GM10266 (cell line): ENCODE results near the gene SASS6.

ENCODE experiments used
- DNase-seq: peaks from one replicate; pipeline ENCODE4 v3.0.0; 2012; ENCODE audit errors: extremely low spot score
- TF ChIP-seq, protein P1 (sequence below): IDR thresholded peaks from 2 replicates; pipeline ENCODE4 v1.5.1; 2012; ENCODE audit warnings: mild to moderate bottlenecking, low read depth; ENCODE audit not compliant: control insufficient read depth, insufficient read depth; ENCODE audit errors: missing control alignments

SASS6 gene

DNA sequence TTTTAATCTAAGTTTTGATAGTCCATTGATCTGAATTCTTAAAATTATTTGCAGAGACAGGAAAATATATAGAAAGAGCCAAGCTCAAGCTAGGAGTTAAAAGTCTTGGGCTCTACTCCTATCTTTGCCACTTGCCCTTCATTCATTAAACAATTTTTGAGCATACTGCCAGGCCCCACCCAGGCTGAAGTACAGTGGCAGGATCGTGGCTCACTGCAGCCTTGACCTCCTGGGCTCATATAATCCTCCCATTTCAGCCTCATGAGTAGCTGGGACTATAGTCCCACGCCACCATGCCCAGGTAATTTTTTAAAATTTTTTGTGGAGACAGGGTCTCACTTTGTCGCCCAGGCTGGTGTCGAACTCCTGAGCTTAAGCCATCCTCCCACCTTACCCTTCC, 8.5 kb upstream of the SASS6 start:
- DNase-seq, result no peak
- TF ChIP-seq, protein P1, sequence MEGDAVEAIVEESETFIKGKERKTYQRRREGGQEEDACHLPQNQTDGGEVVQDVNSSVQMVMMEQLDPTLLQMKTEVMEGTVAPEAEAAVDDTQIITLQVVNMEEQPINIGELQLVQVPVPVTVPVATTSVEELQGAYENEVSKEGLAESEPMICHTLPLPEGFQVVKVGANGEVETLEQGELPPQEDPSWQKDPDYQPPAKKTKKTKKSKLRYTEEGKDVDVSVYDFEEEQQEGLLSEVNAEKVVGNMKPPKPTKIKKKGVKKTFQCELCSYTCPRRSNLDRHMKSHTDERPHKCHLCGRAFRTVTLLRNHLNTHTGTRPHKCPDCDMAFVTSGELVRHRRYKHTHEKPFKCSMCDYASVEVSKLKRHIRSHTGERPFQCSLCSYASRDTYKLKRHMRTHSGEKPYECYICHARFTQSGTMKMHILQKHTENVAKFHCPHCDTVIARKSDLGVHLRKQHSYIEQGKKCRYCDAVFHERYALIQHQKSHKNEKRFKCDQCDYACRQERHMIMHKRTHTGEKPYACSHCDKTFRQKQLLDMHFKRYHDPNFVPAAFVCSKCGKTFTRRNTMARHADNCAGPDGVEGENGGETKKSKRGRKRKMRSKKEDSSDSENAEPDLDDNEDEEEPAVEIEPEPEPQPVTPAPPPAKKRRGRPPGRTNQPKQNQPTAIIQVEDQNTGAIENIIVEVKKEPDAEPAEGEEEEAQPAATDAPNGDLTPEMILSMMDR, result no peak

DNA sequence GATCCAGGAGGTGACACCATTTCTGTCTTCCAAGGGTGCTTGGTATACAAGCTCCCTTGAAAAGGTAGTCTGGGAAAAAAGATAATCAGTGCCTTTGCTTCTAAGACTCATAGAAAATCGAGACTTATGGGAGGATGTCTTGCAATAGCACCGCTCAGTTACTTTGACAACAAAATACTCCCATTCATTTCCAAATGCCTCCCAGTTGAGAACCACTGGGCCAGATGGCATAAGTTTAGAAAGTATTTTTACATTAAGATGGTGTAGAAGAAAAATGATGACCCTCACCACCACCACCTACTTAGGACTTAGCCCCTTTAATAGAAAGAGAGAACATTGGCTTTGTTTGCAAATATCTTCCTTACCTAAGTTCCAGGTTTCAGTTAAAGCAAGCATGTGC, 4.9 kb upstream of the SASS6 start:
- no peak for DNase-seq
- TF ChIP-seq, protein P1, result no peak

DNA sequence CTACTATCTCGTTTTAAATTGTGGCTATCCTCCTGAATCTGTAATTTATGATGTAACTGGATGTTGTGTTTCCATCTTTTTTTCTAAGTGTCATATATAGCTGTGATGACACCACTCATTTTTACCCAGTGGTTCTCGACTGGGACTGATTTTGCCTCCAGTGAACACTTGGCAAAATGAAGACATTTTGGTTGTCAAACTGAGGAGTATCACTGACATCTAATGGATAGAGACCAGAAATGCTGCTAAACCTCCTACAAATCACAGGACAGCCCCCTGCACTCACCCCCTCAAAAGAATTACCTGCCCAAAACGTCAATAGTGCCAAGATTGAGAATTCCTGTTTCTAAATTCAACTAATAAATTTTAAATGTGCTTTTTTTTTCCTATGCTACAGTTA, 2.1 kb upstream of the SASS6 start:
- DNase-seq, result no peak
- TF ChIP-seq, protein P1, result peak; percentile 28

DNA sequence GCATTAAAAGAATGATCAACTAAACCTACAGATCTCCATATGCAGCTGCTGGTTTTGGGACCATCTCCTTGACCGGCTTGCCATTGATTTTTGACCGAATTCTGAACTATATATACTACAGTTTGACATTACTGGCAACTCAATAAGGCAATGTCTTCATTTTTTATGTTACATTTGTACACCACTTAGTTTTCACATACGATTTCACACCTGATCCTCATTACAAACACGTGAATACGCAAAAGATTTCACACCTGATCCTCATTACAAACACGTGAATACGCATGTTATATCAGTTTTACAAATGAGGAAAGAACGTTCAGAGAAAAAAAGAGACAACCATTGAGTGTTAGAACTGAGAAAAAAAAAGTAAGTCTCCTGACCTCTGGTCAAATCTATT, 1.1 kb downstream of the SASS6 start:
- TF ChIP-seq, protein P1, result no peak
- DNase-seq, result no peak

DNA sequence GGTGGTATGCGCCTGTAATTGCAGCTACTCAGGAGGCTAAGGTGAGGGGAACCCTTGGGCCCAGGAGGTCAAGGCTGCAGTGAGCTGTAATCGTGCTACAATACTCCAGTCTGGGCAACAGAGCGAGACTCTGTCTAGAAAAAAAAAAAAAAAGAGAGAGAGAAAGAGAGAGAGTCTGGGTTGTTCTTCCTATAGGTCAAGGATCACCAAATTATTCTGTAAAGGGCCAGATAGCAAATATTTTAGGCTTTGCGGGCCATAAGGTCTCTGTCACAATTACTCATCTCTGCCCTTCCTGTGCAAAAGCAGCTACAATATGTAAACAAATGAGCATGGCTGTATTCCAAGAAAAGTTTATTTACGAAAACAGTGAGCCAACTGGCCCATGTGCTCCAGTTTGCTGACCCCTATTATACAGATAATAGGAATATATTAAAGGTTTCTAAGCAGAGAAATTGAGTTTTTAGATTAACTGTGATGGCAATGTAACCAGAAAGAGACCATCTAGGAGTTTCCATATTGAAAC, 2.1 kb downstream of the SASS6 start:
- TF ChIP-seq, protein P1, result no peak
- DNase-seq, result no peak

DNA sequence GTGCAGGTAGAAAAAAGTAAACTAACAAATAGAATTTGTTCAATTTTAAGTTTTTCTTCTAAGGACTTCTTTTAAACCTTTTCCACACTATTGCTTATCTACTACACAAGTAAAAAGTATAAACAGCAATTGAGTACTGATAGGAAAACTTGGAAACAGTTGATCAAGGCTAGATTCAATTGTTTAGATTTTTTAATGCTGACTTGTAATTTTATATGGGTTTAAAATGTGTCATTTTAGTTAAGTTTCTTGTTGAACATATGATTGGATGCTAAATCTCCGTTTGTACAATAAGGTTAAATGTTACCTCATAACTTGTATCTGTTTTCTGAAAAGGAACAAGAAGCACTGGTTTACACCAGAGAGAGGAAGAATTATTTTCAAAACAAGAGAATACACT, 5.5 kb downstream of the SASS6 start:
- TF ChIP-seq, protein P1, result no peak
- DNase-seq, result no peak

DNA sequence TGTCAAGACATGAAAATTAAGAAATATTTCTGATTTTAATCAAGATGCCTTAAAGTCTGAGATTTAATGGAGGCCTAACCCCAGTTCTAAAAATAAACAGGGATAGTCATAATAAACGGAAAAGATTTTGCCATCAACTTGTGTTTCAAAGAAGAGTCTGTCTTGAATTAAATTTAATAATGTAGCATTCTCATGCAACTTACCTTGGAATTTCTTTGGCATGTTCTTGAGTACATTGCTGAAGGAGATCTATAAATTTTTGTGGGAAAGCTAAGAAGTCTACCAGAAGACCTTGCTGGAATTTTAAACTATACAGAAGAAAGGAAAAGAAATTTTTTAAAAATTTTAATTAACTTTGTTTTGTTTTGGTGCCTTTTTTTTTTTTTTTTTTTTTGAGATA, 10.6 kb downstream of the SASS6 start:
- DNase-seq, result no peak
- TF ChIP-seq, protein P1, result no peak
